H1 (cell line): ENCODE results near the gene GLO1.

ENCODE experiments used
- CBX8 ChIP-seq: fragments of 300-800, 300-1000 bp; sonication (generic); IDR thresholded peaks from 2 replicates; pipeline ENCODE4 v1.7.1; 2016; ENCODE audit warnings: low read depth, low read length, borderline replicate concordance
- CREB1 ChIP-seq: IDR thresholded peaks from 2 replicates; pipeline ENCODE4 v1.6.1; 2012; ENCODE audit warnings: inconsistent platforms
- E2F6 ChIP-seq: IDR thresholded peaks from 2 replicates; pipeline ENCODE4 v1.6.1; 2012; ENCODE audit warnings: inconsistent platforms
- EZH2 ChIP-seq: fragments of 200-600 bp; sonication (generic); IDR thresholded peaks from 2 replicates; pipeline ENCODE4 v1.7.1; 2012; ENCODE audit warnings: low read depth, mild to moderate bottlenecking, moderate library complexity, low read length, inconsistent platforms; ENCODE audit not compliant: severe bottlenecking
- GABPA ChIP-seq: IDR thresholded peaks from 2 replicates; pipeline ENCODE4 v1.6.1; 2011; ENCODE audit warnings: mild to moderate bottlenecking, low read length, moderate library complexity, borderline replicate concordance; ENCODE audit not compliant: insufficient read depth
- JUN ChIP-seq: IDR thresholded peaks from 2 replicates; pipeline ENCODE4 v1.6.1; 2011; ENCODE audit warnings: low read depth, mild to moderate bottlenecking, improper control_type of control experiment, low read length
- JUND ChIP-seq: IDR thresholded peaks from 2 replicates; pipeline ENCODE4 v1.6.1; 2011; ENCODE audit warnings: mild to moderate bottlenecking, improper control_type of control experiment, low read length
- POLR2A ChIP-seq, 2 experiments: IDR thresholded peaks; 1 replicate in 1 of 2; 2 replicates in 1 of 2; pipeline ENCODE4 v1.6.1; 2011; ENCODE audit warnings: low read depth in 2 of 2, low read length in 2 of 2, mild to moderate bottlenecking in 2 of 2; ENCODE audit errors: control extremely low read depth in 1 of 2
- POLR2AphosphoS5 ChIP-seq: IDR thresholded peaks from 2 replicates; pipeline ENCODE4 v1.6.1; 2011; ENCODE audit warnings: low read depth, low read length
- TAF1 ChIP-seq: IDR thresholded peaks from 2 replicates; pipeline ENCODE4 v1.6.1; 2011; ENCODE audit warnings: mild to moderate bottlenecking, low read depth, low read length
- ZNF274 ChIP-seq: IDR thresholded peaks from 2 replicates; pipeline ENCODE4 v1.7.0; 2012; ENCODE audit warnings: low read length, borderline replicate concordance; ENCODE audit errors: extremely low read depth
- TF ChIP-seq, protein P1 (sequence below), 3 experiments: IDR thresholded peaks; 1 replicate in 2 of 3; 2 replicates in 1 of 3; pipeline versions ENCODE4 v1.5.1 to v1.6.1; 2011; ENCODE audit warnings: low read length in 3 of 3, mild to moderate bottlenecking in 3 of 3, inconsistent platforms in 2 of 3, low read depth in 1 of 3, moderate library complexity in 1 of 3; ENCODE audit not compliant: insufficient read depth in 1 of 3; ENCODE audit errors: control extremely low read depth in 1 of 3
- TF ChIP-seq, protein P2 (sequence below): IDR thresholded peaks from 2 replicates; pipeline ENCODE4 v1.6.1; 2011; ENCODE audit warnings: low read depth, mild to moderate bottlenecking, low read length; ENCODE audit not compliant: insufficient read depth

DNA sequence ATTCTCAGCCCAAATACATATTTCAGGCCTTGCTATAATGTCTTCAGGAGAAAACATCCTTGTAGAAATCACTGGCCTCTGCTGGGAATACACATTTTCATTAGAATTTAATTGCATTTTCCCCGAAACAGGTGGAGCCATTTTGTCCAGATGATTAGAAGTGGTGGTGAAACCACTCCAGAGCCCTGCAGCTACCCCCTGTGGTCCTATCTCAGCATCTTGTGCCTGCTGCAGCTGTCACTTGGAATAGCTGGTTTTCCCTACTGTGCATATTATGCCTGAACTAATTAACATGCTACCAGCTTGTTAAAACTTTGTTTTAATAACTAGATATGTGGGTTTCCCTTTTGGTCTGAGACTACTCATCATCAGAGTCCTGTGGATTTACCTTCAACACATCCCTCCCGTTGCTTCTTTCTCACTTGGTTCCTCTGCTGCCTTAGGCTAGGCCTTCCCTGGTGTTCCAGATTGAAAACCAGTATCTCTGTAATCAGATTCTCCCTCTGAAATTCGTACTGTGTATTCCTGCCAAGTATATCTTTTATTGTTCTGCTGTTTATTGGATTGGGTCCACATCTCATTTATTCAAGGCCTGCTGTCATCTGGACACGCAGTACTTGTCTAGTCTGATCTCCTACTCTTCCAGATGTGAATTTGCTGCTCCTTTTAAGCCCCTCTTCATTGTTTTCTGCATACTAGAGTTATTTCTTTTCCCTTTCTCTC is 27.4 kb upstream of the GLO1 start:
- TF ChIP-seq, protein P1, sequence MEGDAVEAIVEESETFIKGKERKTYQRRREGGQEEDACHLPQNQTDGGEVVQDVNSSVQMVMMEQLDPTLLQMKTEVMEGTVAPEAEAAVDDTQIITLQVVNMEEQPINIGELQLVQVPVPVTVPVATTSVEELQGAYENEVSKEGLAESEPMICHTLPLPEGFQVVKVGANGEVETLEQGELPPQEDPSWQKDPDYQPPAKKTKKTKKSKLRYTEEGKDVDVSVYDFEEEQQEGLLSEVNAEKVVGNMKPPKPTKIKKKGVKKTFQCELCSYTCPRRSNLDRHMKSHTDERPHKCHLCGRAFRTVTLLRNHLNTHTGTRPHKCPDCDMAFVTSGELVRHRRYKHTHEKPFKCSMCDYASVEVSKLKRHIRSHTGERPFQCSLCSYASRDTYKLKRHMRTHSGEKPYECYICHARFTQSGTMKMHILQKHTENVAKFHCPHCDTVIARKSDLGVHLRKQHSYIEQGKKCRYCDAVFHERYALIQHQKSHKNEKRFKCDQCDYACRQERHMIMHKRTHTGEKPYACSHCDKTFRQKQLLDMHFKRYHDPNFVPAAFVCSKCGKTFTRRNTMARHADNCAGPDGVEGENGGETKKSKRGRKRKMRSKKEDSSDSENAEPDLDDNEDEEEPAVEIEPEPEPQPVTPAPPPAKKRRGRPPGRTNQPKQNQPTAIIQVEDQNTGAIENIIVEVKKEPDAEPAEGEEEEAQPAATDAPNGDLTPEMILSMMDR (IDR thresholded peaks at IDR 0.05; ENCODE audit: control extremely low read depth in 1 of 3, insufficient read depth in 1 of 3, low read depth in 1 of 3, low read length in 3 of 3) = no peak
- TF ChIP-seq CBX8 (no peak), JUND (no peak), GABPA (no peak), POLR2AphosphoS5 (no peak), E2F6 (no peak), ZNF274 (no peak), POLR2A (IDR thresholded peaks at IDR 0.05; ENCODE audit: control extremely low read depth in 1 of 2, low read depth in 2 of 2, low read length in 2 of 2) (no peak), EZH2 (no peak), TAF1 (no peak), CREB1 (no peak), JUN (no peak)
- TF ChIP-seq, protein P2, sequence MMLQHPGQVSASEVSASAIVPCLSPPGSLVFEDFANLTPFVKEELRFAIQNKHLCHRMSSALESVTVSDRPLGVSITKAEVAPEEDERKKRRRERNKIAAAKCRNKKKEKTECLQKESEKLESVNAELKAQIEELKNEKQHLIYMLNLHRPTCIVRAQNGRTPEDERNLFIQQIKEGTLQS = no peak
